H1 (cell line): Measurements from ENCODE around the gene DENND2C.
A peak's percentile ranks its signal among the peaks of the same experiment; 100 is the strongest.

Experiments used
- ATF2 ChIP-seq: IDR thresholded peaks from 2 replicates; pipeline ENCODE4 v1.6.1; 2012; ENCODE audit warnings: low read length, inconsistent platforms
- CTCF ChIP-seq, 3 experiments: IDR thresholded peaks; 1 replicate in 2 of 3; 2 replicates in 1 of 3; pipeline versions ENCODE4 v1.5.1 to v1.6.1; 2011; ENCODE audit warnings: low read length in 3 of 3, mild to moderate bottlenecking in 3 of 3, inconsistent platforms in 2 of 3, low read depth in 1 of 3, moderate library complexity in 1 of 3; ENCODE audit not compliant: insufficient read depth in 1 of 3; ENCODE audit errors: control extremely low read depth in 1 of 3
- PHF8 ChIP-seq: fragments of 200-600 bp; sonication (generic); conservative IDR thresholded peaks from 2 replicates; pipeline ENCODE4 v1.7.1; 2012; ENCODE audit warnings: low read depth, mild to moderate bottlenecking, inconsistent platforms, low read length, moderate library complexity
- POLR2A ChIP-seq, 2 experiments: IDR thresholded peaks; 1 replicate in 1 of 2; 2 replicates in 1 of 2; pipeline ENCODE4 v1.6.1; 2011; ENCODE audit warnings: low read depth in 2 of 2, low read length in 2 of 2, mild to moderate bottlenecking in 2 of 2; ENCODE audit errors: control extremely low read depth in 1 of 2
- RAD21 ChIP-seq, 2 experiments: IDR thresholded peaks in 1 of 2; conservative IDR thresholded peaks in 1 of 2; 2 replicates each; pipeline ENCODE4 v1.6.1; 2011; ENCODE audit warnings: low read depth in 2 of 2, low read length in 2 of 2, improper control_type of control experiment in 1 of 2, inconsistent platforms in 1 of 2, mild to moderate bottlenecking in 1 of 2, moderate library complexity in 1 of 2

- TF ChIP-seq POLR2A (IDR thresholded peaks at IDR 0.05; ENCODE audit: control extremely low read depth in 1 of 2, low read depth in 2 of 2, low read length in 2 of 2) (peak in 1 of 2 experiments; percentile 60; a peak in 1 of 3 replicates), ATF2 (no peak), CTCF (IDR thresholded peaks at IDR 0.05; ENCODE audit: control extremely low read depth in 1 of 3, insufficient read depth in 1 of 3, low read depth in 1 of 3, low read length in 3 of 3) (peak in 1 of 3 experiments; percentile 6; a peak in 1 of 4 replicates), RAD21 (IDR thresholded peaks at IDR 0.05 in 1 of 2, conservative IDR thresholded peaks at IDR 0.05 in 1 of 2; ENCODE audit: low read depth in 2 of 2, low read length in 2 of 2) (no peak), PHF8 (no peak)
Observed at GRCh38 chr1:114670083-114671010, 498 bp upstream of the DENND2C start.
